HG03045 (cell line): ENCODE results near the gene DNM3.
"Not testable (repeated sequence)": the region's sequence is repeated elsewhere in the genome, so short reads cannot be mapped to it uniquely, and the experiment has no call there.

Source experiments
- ATAC-seq: cut with Tn5 transposase; IDR thresholded peaks from one replicate; pipeline ENCODE4 v1.9.1; 2021; ENCODE audit warnings: mild to moderate bottlenecking, moderate library complexity; ENCODE audit not compliant: unreplicated experiment

Gene DNM3

DNA sequence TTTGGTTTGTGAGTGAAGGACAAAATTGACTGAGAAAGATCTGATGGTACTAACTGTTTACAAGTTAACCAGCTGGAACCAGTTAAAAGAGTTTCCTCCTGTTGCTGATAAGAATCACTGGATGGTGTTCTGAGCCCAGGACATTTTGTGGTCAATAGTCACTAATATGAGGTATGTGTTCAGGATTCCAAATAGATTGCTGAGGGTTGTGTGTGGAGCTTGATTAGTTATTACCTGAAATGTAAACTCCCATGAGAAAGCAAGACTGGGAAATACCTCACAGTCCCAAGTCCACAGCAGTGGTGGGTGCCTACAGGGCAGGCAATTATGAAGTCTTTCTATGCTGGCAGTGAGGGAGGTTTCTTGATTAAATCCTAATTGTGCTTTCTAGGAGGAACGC lies 164.6 kb downstream of the DNM3 start:
- no peak for ATAC-seq

DNA sequence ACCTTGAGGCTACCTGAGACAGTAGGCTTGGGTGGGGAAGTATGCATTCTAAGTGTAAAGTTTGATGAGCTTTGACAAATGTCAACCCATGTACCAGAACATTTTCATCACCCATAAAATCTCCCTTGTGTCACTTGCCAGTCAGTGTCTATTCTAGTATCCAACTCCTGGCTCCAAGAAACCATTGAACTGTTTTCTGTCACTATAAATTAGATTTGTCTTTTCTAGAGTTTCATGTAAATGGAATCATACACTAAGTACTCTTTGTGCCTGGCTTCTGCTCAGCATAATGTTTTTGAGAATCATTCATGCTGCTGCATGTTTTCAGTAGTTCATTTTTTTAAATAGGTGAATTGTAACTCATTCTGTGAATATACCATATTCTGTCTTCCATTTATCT lies 165.4 kb downstream of the DNM3 start:
- no peak for ATAC-seq

DNA sequence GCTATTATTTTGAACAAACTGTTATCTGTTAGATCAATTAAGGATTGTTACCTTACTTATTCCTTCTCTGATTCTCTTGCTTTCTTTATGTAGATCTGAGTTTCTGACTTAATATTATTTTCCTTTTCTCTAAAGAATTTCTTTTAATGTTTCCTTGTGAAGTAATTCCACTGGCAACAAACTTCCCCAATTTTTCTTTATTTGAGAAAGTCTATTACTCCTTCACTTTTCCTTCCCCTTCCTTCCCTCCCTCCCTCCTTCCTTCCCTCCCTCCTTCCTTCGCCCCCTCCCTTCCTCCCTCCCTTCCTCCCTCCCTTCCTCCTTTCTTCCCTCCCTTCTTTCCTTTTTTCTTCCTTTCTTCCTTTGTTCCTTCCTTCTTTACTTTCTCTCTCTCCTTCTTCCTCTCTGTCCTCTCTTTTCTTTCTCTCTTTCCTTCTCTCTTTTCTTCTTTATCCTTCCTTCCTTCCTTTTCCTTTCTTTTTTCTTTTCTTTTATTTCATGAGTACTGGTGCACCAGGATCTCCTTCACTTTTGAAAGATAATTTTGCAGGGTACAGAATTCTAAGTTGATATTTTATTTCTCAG lies 177.5 kb downstream of the DNM3 start:
- ATAC-seq, result no peak

DNA sequence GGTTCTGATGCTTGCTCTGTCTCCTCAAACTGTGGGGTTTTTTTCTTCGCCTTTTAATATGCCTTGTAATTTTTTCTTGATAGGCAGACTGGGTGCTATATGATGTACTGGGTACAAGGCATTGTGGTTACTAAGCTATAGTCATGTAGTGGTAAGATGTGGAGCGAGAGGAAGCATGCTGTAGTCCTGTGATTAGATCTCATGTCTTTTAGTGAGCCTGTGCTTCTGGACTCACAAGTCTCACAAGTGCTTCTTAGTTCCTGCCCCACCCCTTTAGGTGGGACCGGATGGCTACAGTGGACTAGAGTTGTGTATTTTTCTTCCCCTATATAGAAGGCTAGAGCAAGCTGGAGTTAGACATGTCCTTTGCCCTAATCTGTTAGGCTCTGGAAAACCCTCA lies 178.7 kb downstream of the DNM3 start:
- no peak for ATAC-seq

DNA sequence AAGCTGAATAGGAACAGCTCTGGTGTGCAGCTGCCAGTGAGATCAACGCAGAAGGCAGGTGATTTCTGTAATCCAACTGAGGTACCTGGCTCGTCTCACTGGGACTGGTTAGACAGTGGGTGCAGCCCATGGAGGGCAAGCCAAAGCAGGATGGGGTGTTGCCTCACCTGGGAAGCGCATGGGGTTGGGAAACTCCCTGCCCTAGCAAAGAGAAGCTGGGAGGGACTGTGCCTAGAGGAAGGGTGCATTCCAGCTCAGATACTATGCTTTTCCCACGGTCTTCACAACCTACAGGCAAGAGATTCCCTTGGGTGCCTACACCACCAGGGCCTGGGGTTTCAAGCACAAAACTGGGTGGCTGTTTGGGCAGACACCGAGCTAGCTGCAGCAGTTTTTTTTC lies 183.2 kb downstream of the DNM3 start:
- no peak for ATAC-seq

DNA sequence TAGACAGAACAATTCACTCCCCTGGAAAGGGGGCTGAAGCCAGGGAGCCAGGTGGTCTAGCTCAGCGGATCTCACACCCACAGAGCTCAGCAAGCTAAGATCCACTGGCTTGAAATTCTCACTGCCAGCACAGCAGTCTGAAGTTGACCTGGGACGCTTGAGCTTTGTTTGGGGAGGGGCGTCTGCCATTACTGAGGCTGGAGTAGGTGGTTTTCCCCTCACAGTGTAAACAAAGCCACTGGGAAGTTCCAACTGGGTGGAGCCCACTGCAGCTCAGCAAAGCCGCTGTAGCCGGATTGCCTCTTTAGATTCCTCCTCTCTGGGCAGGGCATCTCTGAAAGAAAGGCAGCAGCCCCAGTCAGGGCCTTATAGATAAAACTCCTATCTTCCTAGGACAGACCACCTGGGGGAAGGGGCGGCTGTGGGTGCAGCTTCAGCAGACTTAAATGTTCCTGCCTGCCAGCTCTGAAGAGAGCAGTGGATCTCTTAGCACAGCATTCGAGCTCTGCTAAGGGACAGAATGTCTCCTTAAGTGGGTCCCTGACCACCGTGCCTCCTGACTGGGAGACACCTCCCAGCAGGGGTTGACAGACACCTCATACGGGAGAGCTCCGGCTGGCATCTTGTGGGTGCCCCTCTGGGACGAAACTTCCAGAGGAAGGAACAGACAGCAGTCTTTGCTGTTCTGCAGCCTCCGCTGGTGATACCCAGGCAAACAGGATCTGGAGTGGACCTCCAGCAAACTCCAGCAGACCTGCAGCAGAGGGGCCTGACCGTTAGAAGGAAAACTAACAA lies 183.8 kb downstream of the DNM3 start:
- ATAC-seq, result not testable (repeated sequence)

DNA sequence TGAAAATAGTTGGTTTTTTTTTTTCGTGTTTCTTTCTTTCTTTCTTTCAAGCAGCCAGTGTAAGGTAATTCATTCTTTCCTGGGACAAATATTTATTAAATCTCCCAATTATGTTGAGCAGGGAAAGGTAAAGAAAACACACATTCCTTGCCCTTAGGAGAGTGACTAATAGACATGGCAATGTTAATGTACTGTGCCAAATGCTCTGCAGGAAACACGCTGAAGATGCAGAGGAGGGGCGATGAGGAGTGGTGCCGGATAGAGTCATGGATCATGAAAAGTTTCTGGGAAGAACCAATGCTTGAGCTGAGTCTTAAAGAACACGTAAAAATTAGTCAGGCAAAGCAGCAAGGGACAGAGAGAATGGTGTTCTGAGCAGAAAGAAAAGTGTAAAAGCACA lies 199.2 kb downstream of the DNM3 start:
- ATAC-seq, result no peak

DNA sequence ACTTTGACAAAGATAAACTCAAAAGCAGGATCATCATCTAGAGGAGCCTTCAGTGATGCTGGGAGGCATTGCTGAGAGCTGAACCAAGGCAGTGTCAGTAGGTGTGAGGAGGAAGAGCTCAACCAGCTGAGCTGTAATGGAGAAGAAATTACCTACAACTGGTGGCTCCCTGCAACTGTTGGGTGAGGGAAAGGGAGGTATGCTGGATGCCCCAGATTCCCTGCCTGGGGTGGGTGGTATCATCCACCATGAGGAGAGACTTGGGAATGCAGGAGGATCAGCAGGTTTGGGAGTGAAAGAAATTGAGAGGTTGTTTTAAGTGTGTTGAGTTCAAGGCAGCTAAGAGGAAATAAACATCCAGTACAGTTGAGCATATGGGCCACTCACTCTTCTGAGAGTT lies 199.8 kb downstream of the DNM3 start:
- ATAC-seq, result no peak

DNA sequence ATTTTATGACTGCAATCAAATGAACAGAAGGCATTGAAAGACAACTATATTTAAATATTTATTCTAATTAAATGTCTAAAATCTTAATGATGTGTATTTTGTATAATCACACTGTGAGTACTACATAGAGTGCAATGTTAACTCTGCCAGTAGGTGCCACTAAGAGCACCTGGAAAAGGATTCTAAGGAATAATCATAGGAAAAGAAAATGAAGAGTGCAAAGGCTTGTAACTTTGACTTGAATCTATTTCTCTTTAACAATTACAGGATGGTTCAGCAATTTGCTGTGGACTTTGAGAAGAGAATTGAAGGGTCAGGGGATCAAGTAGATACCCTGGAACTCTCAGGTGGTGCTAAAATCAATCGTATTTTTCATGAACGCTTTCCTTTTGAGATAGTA lies 200.4 kb downstream of the DNM3 start:
- ATAC-seq, result no peak

DNA sequence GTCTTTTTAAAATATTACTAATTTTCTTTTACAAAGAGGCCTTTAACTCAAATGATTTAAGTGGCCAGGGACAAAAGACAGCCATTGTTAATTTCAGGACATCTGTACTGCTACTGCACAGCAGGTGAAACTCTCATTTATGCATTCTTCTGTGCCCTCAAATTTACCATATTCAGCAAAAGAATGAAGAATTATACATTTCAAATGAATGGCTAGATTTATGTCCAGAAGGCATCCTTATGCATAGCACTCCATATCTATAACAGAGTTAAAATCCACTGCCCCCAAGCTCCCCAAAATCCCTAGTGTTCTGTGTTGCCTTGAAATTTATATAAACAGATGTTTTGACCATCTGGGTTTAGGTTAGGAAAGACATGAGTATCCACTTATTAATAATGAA lies 202.6 kb downstream of the DNM3 start:
- no peak for ATAC-seq

DNA sequence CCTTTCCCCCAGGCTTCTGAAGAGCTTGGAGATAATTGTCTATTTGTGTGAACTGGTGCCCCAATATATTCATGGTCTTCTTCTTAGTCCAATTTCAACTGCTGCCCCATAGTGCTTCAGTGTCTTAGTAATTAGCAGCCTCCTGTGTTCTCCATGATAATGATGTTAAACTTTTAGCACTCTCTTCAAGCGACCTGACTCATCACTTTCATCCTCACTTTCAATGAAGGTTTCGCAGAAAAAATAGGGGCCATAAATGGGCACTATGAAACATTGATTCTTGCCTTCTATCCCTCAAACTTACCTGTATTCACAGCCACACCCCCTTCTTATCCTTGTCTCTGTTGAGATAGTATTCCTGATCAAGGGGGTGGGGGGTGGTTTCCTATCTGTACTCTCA lies 210.6 kb downstream of the DNM3 start:
- ATAC-seq, result no peak

DNA sequence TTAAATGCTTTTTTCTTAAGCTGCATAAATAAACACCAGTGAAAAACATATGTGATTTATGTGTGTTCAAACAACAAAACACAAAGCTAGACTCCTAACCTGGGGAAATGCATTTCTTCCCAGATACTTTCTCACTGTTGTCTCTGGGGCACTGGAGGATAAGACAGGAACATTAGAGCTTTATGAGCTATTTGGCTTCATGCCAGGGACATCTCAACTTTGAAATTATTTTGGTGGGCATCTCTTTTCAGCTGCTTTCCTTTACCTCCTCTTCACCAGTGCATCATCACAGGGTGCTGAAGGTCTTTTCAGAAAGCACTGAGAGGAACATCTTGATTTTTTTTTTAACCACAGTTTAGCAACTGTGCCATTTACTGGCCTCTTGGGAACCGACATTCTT lies 212.9 kb downstream of the DNM3 start:
- ATAC-seq, result no peak

DNA sequence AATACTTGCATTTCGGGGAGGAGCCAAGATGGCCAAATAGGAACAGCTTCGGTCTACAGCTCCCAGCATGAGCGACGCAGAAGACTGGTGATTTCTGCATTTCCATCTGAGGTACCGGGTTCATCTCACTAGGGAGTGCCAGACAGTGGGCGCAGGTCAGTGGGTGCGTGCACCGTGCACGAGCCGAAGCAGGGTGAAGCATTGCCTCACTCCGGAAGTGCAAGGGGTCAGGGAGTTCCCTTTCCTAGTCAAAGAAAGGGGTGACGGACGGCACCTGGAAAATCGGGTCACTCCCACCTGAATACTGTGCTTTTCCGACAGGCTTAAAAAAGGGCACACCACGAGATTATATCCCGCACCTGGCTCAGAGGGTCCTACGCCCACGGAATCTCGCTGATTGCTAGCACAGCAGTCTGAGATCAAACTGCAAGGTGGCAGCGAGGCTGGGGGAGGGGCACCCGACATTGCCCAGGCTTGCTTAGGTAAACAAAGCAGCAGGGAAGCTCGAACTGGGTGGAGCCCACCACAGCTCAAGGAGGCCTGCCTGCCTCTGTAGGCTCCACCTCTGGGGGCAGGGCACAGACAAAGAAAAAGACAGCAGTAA lies 214.6 kb downstream of the DNM3 start:
- not testable (repeated sequence) for ATAC-seq

DNA sequence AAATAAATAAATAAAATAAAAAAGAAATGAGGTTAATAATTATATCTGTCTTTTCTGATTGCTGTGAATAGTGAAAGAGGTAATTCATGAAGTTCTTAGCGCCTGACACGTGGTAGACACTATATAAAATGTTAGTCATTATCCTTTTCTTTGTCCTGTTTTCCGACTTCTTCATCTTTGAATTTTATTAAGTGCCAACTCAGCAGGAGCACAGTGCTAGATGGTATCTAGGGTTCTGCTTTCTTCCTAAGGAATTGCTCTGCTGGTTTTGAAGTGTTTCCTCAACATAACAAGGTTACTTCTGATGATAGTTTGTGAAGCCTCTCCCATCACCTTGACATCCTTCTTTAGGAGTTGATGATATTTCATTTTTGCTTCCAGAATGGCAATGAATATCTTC lies 227.0 kb downstream of the DNM3 start:
- ATAC-seq, result no peak

DNA sequence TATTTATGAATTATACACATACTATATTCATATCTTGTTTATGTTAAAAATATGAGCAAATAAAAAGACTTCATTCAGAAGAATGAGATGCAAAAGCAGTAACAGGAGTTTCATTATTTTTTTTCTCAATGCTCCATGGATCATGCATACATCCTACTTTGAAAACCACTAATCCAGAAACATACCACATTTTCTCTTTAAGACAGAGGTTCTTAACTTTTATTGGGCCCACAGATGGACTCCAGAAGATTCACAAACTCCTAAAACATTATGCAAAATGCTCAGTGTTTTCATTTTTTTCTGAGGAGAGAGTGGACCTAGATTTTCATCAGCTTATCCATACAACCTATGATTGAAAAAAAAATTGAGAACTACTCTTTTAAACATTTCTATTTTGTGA lies 227.8 kb downstream of the DNM3 start:
- no peak for ATAC-seq

DNA sequence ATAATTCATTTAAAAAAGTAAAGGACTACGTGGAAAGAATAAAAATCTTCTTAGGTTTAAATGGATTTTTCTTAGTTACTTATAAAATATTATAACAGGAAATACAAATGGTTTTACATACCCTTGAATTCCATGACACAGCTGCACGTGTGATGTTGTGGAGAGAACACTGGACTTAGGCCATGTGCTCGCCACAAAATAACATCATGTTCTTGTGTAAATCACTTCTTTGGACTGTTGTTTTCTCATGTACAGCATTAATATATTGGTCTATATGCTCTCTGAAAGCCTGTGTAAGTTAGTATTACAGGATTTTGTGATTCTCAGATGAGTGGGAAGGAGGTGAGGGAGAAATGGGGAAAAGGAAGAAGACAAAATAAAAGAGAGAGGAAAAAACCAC lies 228.2 kb downstream of the DNM3 start:
- ATAC-seq, result no peak

DNA sequence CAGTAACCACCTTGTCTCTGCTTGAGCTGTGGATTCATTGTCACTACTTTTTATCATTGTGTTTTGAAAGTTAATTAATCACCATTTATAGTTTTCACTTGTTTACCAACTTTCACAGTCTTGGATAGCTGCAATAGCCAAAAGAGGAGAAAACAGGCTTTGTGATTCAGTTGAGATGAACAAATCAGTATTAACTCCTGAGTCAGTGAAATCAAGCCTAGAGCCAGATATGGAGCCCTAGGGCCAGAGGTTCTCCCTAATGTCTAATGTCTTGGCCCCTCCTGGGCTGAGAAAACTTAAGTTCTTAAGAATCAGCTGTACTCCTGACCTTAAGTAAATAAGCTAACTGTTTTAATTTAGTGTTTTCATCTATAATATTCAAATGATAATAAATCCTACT lies 228.8 kb downstream of the DNM3 start:
- ATAC-seq, result no peak

DNA sequence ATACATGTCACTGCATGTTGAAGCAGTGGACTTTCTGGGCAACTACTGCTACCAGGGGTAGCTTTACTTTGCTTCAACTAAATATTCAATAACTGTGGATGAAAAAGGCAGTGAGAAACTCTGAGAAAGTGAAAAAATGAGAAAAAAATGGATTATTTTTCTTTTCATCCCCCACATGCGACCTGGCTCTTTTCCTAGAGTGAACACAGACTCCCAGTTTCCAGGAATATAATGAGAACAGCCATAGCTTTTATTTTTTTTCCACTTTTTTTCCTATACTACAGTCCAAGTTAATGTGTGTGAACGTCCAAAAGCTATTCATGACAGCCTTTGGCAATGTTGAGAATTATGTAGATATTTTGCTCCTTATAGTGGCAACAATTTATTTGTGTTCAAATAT lies 230.4 kb downstream of the DNM3 start:
- ATAC-seq, result no peak

DNA sequence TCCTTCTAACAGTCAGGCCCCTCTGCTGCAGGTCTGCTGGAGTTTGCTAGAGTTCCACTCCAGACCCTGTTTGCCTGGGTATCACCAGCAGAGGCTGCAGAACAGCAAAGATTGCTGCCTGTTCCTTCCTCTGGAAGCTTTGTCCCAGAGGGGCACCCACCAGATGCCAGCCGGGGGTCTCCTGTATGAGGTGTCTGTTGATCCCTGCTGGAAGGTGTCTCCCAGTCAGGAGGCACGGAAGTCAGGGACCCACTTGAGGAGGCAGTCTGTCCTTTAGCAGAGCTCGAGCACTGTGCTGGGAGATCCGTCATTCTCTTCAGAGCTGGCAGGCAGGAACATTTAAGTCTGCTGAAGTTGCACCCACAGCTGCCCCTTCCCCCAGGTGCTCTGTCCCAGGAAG lies 238.6 kb downstream of the DNM3 start:
- not testable (repeated sequence) for ATAC-seq

DNA sequence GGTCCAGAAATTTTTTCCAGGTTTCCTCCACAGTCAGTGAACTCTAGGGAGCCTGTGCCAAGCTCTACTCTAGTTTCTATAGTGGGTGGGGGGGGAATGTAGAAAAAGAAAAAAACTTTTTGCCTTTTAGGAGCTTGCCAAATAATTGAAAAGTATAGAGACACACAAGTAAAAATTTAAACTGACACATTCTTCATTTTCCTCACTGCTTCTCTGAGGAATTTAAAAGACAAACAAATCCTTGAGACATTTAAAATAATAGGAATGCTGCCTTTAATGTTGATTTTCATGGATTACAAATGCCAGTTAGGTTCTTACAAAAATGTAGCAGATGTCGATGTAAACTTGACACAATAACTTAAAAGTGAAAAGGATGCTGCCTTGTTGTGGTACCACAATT lies 241.9 kb downstream of the DNM3 start:
- ATAC-seq, result no peak

DNA sequence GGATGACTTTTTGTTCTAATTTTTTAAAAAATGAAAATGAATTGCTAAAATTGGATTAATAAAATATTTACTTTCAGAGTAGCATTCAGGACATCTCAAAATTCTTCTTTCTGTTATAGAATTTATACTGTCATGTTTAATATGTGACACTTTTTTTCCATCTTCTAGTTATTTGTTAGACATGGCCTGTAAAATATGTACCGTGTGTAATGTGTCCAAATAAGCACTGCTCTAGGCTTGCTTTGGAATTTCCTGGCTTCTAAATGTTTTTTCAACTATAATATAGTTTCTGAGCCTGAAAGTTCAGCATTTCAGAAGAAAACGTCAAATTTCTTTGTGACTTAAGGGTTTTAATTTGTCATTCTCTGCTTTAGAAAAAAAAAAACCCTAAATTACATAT lies 243.6 kb downstream of the DNM3 start:
- ATAC-seq, result no peak

DNA sequence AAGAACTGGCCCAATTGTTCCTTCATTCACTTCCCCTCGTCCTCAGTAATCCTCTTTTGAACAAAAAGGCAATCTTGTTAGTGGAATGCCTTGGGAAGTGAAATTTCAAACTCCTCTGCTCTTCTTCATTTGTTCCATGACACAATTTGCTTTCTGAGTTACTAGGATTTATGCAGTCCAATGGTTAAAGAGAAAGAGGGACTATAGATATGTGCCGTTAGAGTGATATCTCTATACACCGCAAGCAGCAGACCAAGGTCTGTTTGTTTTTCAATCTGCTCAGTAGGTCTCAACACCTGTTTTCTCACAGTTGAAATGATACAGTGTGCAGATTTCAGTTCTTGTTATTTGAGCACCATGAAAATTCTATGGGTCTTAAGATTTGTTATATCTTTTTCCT lies 244.0 kb downstream of the DNM3 start:
- ATAC-seq, result no peak

DNA sequence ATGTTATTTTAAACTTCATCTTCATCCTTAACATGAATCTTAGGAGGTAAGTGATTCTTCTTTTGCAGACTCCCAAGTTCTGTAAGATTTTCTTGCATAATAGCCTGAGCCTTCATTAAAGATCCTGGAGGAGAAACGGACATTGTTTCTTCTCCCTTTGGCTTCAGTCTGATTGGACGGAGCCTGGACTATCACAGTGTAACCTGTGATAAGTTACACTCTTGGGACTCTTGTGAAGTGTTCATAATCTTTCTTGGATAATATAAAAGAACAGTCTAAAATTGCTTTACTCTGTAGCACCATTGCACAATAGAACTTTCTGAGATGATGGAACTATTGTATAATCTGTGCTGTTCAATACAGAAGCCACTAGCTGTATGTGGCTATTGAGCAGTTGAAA lies 244.8 kb downstream of the DNM3 start:
- no peak for ATAC-seq
